Globus pallidus (tissue), 1 donor: Measurements from ENCODE around the gene DOCK1.
A peak's percentile ranks its signal among the peaks of the same experiment; 100 is the strongest.

Experiments
- DNase-seq: peaks from one replicate; pipeline ENCODE4 v3.0.0-alpha.2; 2015; ENCODE audit warnings: low spot score

DOCK1 gene

DNA sequence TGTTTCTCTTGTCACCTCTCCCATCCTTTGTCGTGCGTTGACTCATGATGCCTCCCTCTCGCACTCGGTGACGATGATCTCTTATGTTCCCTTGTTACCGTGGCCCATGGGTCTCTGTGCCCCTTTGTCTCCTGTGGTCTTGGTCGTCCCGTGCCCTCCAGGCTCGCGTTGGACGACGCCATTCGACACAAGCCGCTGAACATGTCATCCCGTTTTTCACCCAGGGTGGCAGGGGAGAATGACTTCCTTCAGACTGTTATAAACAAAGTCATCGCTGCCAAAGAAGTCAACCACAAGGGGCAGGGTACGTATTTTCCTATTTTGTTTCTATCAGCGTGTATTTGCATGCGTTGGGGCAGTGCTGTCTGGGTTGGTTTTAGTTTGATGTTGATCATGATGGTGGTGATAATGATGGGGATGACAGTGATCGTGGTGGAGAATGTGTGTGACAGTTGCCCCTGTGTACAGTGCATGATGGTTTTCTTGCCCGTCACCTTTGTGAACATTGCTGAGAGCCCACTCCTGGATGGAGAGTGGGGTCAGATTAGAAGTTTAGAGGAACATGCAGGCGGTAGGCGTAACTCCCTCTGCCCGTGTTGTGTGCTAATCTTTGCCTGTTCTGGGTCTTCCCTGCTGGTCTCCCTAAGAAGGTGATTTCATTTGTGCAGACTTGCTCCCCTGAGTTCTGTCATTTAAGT is 107.0 kb downstream of the DOCK1 start:
- DNase-seq, result no peak

DNA sequence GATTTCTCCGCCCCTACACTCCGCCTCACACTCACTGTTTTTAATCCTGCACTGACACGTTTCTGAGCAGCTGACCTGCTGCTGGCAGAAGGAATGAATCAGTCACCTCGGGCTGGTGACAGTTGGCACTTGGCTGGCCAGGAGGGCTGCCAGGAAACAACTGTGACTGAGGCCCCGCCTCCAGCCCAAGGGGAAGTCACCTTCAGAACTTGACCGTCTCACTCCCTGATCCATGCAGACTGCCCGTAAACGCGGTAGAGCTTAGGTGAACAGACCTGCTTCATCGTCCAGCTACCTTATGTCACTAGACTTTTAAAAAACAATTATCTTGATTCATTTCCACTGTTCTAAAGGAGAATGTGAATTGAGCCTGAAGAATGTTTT is 107.5 kb downstream of the DOCK1 start:
- peak; percentile 55 for DNase-seq

DNA sequence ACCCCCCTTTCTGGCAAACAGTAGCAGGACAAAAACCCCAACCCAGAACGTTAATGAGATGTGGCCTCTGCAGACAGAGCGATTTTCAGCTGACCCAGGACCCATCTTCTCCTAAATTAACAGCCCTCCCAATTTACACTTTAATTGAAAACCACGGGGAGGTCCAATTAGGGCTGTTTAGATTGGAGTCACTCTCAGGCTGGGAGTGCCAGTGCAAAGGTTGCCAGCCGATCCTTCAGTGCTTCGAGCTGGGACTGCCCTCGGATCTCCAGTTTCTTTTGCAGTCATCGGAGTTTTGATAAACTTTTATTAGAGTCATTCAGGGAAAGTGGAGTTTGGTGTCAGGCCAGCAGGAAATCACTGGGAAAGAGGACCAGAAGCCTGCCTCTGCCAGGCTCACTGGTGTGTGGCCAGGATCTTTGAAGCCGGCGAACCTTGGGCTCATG is 108.0 kb downstream of the DOCK1 start:
- DNase-seq, result no peak

DNA sequence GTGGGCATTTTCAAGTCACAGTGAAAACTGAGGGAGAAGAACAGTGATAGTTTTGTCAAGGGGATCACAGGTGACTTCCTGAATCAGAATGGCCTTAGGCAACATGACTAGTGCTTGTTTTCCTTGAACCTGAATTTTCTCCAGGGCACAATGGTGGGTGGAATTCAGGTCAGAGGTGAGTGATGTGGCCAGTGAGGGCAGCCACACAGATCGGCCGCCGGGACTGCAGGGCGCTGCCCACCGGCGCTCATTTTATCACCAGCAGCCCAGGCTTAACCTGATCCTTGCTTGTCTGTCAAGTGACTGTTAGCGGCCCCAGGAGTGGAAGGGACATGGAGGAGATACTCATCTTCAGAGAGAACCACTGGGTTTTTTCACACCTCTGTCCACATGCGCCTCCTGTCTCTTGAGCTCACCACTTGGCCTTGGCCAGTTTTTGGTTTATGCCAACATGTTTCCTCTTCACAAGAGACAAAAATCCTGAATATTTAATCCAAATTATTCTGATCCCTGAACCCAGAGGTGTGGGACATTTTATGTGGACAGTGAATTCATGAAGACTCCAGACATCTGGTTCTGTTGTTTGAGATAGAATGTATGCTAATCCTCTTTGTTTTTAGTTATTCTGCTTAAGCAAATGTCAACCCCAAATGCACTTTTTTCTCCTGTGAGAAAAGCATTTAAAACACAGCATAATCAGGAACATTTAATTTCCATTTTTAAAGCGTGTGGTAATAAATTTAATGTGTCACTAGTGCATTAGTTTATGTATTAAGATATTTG is 108.7 kb downstream of the DOCK1 start:
- DNase-seq, result no peak

DNA sequence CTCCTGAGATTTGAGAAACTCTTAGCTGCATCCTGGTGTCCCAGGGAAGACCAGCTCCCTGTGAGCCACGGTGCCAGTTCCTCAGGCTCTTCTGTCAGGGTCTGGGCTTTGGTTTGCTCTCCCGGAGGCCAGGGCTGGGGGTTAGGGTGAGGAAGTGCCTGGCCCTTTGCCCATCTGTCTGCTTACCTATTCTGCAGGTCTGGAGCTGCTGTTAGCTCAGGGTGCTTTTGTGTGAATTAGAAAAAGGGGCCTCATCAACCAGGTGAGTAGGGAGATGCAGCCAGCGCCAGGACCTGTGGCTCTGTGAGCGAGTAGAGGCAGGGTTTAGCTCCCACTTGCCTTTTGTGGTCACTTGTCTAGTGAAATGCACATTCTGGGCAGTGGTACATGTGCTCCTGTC is 109.4 kb downstream of the DOCK1 start:
- no peak for DNase-seq

DNA sequence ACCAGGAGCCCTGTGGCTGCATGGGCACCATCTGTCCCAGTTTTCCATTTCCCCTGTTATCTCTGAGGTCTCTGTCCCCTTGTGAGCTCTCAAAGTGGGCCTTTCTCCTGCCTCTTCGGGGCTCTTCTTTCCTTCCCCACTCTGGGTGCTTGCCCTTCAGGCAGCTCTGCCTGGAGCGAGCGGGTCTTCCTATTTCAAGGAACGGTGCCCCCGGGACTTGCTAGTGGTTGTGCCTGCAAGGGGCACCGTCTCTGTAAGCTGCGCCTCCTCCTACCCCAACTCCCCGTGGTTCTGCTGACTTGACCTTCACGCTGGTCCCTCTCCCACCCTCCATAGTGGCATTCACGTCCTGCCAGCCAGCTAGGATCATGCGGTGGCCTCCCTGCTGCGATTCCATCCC is 110.1 kb downstream of the DOCK1 start:
- DNase-seq, result no peak

DNA sequence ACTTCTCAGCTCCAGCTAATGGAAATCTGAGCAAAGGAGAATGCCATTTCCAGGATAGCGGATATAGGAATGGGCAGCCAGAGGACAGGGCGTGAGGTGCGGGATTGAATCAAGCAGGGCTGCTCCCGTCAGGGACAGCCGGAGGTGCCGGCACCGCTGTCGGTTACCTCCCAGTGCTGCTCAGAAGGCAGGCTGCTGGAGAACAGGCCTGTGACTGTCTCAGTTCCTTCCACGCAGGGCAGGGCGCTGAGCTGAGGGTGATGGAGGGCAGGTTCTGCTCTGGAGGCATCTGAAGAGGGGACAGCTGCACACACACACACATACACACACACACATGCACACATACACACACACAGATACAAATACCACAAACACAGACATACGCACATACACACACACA is 111.1 kb downstream of the DOCK1 start:
- DNase-seq, result no peak

DNA sequence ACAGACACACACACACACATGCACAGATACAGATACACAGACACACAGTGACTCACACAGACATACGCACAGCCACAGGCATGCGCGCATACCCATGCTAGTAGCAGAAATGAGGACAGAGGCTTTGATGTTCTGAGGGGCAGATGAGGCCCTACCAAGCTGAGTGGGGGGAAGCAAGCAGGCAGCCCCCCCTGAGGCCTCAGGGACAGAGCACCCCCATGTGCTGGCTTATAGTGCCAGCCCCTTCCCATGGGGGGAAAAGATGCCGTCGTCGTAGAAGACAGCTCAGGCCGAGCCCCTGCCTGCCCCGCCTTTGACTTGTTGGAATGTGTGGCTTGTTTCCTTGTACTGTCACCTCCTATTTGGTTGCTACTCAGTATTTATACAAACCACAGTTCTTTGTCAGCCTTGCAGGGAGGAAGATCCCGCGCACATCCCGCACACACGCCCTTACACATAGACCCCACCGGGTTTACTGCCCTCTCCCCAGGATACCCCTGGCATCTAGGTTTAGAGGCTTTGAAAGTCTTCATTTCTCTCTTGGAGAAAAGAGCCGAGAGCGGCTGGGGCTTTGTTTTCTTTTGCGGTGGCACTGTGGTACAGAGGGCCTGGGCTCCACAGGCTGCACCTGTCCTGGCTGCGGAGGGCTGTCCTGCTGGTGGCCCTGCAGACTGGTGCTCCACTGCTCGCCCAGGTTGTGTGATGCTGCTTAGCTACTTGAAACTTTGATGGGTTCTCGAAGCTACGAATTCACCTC is 112.5 kb downstream of the DOCK1 start:
- DNase-seq, result no peak

DNA sequence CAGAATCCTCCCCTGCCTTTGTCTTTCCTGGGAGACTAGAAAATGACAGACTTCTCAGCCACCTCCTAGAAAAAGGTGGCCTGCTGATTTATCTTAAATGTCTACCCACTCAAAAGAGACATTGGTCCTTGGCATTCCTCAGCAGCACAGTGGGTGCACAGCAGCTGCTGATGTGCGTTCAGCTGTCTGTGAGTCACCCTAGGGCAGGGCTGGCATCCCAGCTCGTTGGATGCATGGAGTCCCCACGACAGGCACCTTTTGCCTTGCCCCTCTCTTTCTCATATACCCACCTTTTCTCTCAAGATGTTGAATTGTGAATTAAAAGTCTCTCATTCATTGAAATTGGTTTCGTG is 113.0 kb downstream of the DOCK1 start:
- DNase-seq, result no peak

DNA sequence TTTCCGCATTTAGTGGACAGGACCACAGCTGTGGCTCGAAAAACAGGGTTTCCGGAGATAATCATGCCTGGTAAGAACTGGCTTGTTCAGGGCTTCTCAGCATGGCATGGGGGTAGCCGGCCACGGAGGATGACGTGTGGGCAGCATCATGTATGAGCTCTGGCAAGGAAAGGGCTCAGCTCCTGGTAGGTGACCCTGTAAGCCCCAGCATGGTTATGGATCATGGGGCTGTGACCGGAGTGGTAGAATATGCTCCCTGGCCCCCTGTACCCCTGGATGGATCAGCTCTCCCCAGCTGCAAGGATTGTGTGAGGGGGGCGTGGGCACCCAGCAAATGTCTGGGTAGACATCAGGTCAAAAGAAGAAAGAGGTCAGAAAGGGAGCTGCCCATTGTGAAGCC is 113.5 kb downstream of the DOCK1 start:
- no peak for DNase-seq

DNA sequence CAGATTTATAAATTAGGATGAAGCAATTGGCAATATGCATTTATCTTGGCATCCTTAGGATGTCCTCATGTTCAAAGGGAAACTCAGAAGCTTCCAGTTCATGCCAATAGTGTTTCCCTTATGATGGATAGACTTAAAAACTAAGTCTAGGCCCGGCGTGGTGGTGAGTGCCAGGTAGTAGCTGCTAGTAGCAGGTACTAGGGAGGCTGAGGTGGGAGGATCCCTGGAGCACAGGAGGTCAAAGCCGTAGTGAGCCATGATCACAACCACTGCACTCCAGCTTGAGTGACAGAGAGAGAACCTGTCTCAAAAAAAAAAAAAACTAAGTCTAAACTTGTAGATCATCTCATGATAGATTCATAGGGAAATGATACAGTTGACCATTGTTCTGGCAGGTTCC is 115.0 kb downstream of the DOCK1 start:
- no peak for DNase-seq

DNA sequence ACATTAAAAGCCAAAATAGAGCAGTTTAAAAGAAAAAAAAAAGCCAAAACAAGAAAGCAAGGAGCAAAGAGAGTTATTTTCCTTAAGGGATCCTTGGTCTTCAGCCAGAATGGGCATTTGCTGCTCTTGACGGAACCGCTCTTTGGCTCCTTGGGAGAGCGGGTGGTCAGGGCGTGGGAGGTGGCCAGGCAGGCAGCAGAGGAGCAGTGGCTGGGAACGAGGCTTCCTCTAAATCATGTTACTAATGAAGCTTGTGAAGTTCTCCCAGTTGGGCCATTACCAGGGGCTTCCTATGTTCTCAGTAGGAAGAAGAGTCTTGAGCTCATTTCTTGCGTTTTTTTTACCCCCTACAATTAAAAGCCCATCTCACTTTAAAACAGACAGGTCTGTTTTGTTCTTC is 116.6 kb downstream of the DOCK1 start:
- DNase-seq, result no peak

DNA sequence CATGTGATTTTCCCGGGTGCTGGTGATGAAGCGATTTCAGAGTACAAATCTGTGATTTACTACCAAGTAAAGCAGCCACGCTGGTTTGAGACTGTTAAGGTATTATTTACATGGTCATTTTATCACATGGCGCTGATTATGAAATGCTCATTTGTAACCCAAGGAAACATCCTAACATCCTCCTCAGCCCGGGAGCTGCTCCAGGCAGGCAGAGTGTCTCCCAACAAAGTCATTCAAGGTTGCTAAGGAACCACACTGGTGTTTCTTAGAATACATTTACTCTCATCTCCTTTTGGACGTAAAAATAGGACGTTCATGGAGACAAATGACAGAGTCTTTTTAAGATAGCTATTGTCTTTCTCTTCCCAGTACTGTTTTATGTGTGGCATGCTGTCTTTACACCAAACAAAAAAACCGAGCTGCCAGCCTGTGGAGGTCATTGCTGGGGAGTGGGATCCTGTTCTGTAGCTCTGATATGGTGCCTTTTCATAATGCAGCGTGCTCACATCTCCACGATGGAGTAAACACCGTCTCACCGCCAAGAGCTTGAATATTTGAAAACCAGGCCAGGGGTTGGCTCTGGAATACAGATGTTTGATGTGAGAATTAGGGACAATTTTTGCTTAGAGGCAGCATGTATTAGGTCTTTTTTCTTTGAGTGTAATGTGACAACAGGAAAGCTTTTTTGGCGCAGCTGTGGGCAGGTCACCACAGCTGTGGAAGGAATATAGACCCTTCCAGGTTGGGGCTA is 119.6 kb downstream of the DOCK1 start:
- DNase-seq, result peak; percentile 28

DNA sequence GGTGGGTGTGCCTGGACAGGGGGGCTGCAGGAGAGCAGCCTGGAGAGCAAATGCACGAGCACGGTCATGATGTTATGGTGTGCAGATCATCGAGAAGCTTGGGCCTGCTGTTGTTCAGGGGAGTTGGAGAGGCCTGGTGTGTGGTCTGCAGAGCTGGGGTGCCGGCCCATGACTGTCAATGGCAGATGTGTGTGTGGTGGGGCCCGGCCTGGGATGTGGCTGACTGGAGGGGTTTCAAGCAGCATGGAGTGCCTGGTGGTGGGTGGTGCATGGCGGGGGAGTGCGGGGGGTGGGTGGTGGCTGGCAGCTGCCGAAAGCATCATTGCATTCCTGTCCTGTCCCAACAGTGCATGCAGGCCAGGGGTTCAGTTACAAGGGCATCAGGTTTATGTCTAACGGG is 122.6 kb downstream of the DOCK1 start:
- DNase-seq, result no peak

DNA sequence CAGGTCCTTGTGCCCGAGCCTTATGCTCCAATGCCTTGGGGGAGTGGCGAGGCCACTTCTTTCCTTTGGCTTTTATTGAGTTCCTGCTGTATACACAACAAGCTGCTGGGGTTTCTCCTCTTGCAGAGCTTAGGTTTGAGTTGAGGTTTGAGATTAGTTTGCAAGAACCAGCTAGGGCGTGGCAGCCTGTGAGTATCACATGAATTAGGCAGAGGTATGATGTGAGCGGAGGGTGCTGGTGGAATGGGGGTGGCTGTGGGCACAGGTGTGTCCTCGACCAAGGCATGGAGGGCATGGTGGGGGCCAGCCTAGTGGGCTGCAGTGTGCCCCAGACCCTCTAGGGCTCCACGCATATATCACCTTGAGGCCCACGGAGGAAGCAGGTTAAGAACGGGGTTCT is 123.3 kb downstream of the DOCK1 start:
- no peak for DNase-seq

DNA sequence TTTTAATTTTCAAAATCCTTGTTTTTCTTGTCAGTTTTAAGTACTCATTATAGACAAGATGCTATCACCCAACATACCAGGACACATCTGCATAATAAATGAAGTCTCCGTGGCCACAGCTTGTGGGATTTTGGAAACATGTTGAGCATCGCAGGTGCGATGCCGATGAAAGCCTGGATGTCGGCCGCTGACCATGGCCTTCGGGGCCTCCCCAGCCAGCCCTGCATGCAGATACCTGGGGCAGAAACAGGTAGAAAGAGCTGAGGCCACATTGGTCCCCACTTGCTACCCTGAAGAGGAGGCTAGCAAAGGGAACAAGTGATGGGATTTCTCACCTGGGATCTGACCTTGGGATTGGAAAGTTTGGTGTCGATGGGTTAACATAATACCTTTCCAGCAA is 123.8 kb downstream of the DOCK1 start:
- no peak for DNase-seq

DNA sequence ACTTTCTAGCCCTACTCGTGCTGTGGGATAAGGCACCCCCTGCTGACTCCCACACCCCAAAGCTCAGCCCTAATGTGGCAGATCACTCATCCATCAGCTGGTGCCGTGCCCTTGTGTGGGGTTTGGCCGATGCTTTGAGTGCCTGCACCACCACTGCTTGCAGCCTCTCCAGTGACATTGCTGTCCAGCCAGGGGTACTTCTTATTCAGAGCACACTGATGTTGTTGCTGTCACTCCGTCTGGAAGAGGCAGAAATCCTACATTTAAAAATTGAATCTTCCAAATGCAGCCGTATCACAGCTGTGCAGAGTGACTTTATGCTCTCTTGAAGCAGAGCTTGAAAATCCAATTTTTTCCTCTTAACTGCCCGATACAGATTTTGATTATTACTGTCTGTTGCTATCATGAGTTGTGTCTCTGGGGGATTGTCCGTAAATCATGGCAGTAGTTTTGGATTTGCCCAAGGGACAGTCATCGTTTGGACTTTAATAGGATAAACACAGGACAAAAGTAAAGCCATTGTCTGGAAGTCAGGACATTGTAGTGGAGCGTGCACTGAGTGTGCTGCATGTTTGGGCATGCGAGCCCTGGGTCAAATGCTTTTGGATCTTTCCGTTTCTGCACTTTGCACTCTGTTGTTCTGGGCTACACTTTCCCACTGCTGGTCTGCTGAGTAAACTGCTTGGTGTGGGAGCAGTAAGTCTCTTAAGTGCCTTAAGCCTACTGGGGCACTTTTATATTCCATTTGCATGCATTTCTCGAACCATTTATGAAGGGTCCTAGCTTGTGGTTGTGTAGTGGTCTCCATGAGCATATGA is 128.2 kb downstream of the DOCK1 start:
- peak; percentile 35 for DNase-seq

DNA sequence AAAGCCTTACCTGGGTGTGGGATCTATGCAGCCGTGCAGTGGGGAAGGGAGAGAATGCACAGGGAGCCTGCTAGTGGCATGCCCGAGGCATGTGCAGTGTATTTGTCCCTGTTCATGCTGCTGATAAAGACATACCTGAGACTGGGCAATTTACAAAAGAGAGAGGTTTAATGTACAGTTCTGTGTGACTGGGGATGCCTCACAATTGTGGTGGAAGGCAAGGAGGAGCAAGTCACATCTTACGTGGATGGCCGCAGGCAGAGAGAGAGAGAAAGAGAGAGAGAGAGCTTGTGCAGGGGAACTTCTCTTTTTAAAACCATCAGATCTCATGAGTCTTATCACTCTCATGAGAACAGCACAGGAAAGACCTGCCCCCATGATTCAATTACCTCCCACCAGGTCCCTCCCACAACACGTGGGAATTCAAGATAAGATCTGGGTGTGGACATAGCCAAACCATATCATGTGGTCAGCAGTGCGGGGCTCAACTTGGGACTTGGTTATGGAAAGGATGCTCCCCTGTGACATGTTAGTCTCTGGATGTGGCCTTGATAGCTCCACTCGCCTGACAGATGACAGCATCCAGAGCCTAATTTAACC is 128.9 kb downstream of the DOCK1 start:
- no peak for DNase-seq

DNA sequence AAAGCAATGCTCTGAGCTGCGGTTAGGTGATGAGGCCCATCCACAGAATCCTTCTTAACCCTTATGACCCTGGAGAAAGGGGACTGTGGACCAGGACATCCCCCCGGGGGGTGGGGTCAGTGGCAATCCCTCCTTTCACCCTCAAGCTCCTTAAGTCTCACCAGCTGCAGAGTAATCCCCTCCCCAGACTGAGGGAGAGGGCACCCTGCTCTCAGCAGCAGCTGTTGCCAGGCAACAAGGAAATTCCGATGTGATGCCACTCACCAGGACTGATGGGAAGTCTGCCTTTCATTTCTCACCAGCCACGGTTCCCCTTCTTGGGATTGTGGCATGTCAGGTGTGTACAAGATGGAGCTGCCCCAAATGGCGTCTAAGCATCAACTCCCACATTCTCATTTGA is 129.6 kb downstream of the DOCK1 start:
- DNase-seq, result no peak

DNA sequence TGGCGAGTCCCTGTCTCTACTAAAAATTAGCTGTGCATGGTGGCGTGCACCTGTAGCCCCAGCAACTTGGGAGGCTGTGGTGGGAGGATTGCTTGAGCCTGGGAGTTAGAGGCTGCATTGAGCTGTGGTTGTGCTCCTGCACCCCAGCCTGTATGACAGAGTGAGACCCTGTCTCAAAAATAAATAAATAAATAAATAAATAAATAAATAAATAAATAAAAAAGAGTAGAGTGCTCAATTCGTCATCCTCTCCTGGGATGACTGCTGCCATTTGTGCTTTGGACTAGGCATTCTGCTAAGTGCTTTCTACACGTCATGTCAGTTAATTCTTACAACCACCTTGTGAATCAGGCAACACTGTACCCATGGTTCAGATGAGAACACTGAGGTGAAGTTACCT is 130.6 kb downstream of the DOCK1 start:
- DNase-seq, result no peak

DNA sequence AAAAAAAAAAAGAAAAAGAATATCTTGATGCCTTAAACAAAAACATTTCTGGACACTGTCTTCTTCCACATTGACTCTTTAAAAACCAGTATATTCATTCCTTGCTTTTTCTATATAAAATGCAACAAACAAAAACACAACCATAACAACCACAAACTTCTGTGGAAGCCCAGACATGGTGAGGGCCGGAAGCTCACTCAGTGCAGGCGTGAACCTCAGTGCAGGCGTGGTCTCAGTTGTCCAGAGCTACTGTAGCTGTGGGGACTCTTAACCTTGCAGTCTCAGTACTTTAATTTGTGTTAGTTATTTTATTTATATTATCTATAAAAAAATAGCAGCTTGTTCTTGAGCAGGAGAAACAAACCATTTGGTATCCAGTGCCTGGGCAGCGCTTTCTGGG is 131.8 kb downstream of the DOCK1 start:
- no peak for DNase-seq
